HCT116 (cell line): ENCODE data around the gene ITGAE. TPM values are rescaled to one million over a fixed set of nuclear protein-coding genes. Genes with fewer than 3 reads are reported as not detected.

Experiments used
- ATAC-seq: fragments of 200-7000 bp; cut with Tn5 transposase; 2 replicates; pipeline ENCODE4 v1.9.1; 2020; ENCODE audit warnings: mild to moderate bottlenecking, moderate library complexity
- BruUV-seq: library from RNA; stranded (reverse); fragments of 400-500 nt; replicated peaks from 2 replicates; lab custom pipeline; 2021; lab: Mats Ljungman, UMichigan
- CTCF ChIA-PET: fragments of 300-600 bp; sonication (Branson Sonifier 250); formaldehyde crosslinking; loops from one replicate; lab custom pipeline; 2021; ENCODE audit warnings: antibody characterized with exemption; lab: Charles Lee
- POLR2A ChIA-PET: fragments of 300-600, 350-600 bp; sonication (Branson Sonifier 250); formaldehyde crosslinking; loops from one replicate; lab custom pipeline; 2021; ENCODE audit warnings: antibody characterized with exemption; lab: Charles Lee
- RAD21 ChIA-PET, 2 experiments: fragments of 300-600 bp; sonication (Branson Sonifier 250); formaldehyde crosslinking; loops; one replicate each; lab custom pipeline; 2023; ENCODE audit warnings: low total read pairs in 2 of 2; ENCODE audit not compliant: uncharacterized antibody in 2 of 2, unreplicated experiment in 2 of 2, low non-redundant PET in 1 of 2; lab: Charles Lee
- DNase-seq: peaks from one replicate; pipeline ENCODE4 v3.0.0-alpha.2; 2010; ENCODE audit warnings: low read depth, low spot score
- H2AFZ ChIP-seq: fragments of 200-600 bp; shearing (Covaris generic), sonication (generic); 2 replicates; pipeline ENCODE4 v1.6.1; 2017; ENCODE audit warnings: low read depth, mixed run types, mixed read lengths, antibody characterized with exemption, low read length; ENCODE audit not compliant: poor library complexity, severe bottlenecking
- H3K27ac ChIP-seq: 2 replicates; pipeline ENCODE4 v1.5.1; 2012; ENCODE audit warnings: low read depth, low read length
- H3K27me3 ChIP-seq: fragments of 200-600 bp; sonication (generic); 2 replicates; pipeline ENCODE4 v1.6.1; 2016; ENCODE audit warnings: mixed run types, low read length, mixed read lengths; ENCODE audit not compliant: insufficient read depth
- H3K36me3 ChIP-seq, 2 experiments: fragments of 200-500 bp in 1 of 2; fragments of 200-600 bp in 1 of 2; sonication (Bioruptor generic) in 1 of 2; sonication (generic) in 1 of 2; 2 replicates each; pipeline versions ENCODE4 v1.5.1 to v1.6.1; 2014 to 2016; ENCODE audit warnings: low read length in 2 of 2, inconsistent platforms in 1 of 2, mixed read lengths in 1 of 2, mixed run types in 1 of 2; ENCODE audit not compliant: insufficient read depth in 2 of 2, control insufficient read depth in 1 of 2
- H3K4me1 ChIP-seq, 2 experiments: fragments of 200-600 bp in 1 of 2; sonication (generic) in 1 of 2; 2 replicates each; pipeline versions ENCODE4 v1.5.1 to v1.6.1; 2012 to 2017; ENCODE audit warnings: low read length in 2 of 2, inconsistent platforms in 1 of 2, mild to moderate bottlenecking in 1 of 2, mixed read lengths in 1 of 2, mixed run types in 1 of 2, moderate library complexity in 1 of 2; ENCODE audit not compliant: insufficient read depth in 2 of 2, control insufficient read depth in 1 of 2
- H3K4me2 ChIP-seq: fragments of 200-600 bp; sonication (generic); 2 replicates; pipeline ENCODE4 v1.6.1; 2017; ENCODE audit warnings: mixed run types, low read length, mixed read lengths
- H3K4me3 ChIP-seq, 2 experiments: fragments of 200-600 bp in 1 of 2; sonication (generic) in 1 of 2; replicated peaks in 1 of 2; 2 replicates each; pipeline ENCODE4 v1.5.1; 2011 to 2016; ENCODE audit warnings: low read length in 2 of 2, control low read depth in 1 of 2, low read depth in 1 of 2, mild to moderate bottlenecking in 1 of 2, mixed read lengths in 1 of 2, mixed run types in 1 of 2
- H3K79me2 ChIP-seq: fragments of 200-600 bp; sonication (generic); 2 replicates; pipeline ENCODE4 v1.6.1; 2017; ENCODE audit warnings: mild to moderate bottlenecking, mixed run types, low read length, moderate library complexity, mixed read lengths; ENCODE audit not compliant: insufficient read depth
- H3K9ac ChIP-seq: fragments of 200-600 bp; sonication (generic); 2 replicates; pipeline ENCODE4 v1.6.1; 2016; ENCODE audit warnings: low read length, mixed read lengths
- H3K9me2 ChIP-seq: fragments of 200-600 bp; sonication (generic), shearing (Covaris generic); 2 replicates; pipeline ENCODE4 v1.6.1; 2017; ENCODE audit warnings: mixed run types, mild to moderate bottlenecking, moderate library complexity; ENCODE audit not compliant: insufficient read depth
- H3K9me3 ChIP-seq, 2 experiments: fragments of 200-500 bp in 1 of 2; fragments of 200-600 bp in 1 of 2; sonication (Bioruptor generic) in 1 of 2; sonication (generic) in 1 of 2; 2 replicates each; pipeline ENCODE4 v1.6.1; 2014 to 2017; ENCODE audit warnings: low read length in 2 of 2, mixed read lengths in 2 of 2, inconsistent platforms in 1 of 2, low read depth in 1 of 2, mild to moderate bottlenecking in 1 of 2, mixed run types in 1 of 2, moderate library complexity in 1 of 2; ENCODE audit not compliant: control insufficient read depth in 1 of 2, insufficient read depth in 1 of 2
- H4K20me1 ChIP-seq: fragments of 200-600 bp; sonication (generic), shearing (Covaris generic); 2 replicates; pipeline ENCODE4 v1.6.1; 2017; ENCODE audit warnings: mixed run types, mild to moderate bottlenecking, moderate library complexity; ENCODE audit not compliant: insufficient read depth
- EGR1 ChIP-seq: IDR thresholded peaks from 2 replicates; pipeline ENCODE4 v1.6.1; 2012; ENCODE audit warnings: low read depth
- REST ChIP-seq: IDR thresholded peaks from 2 replicates; pipeline ENCODE4 v1.6.1; 2012; ENCODE audit warnings: low read depth
- SIN3A ChIP-seq: IDR thresholded peaks from 2 replicates; pipeline ENCODE4 v1.6.1; 2012; ENCODE audit warnings: low read depth
- ZFX ChIP-seq: fragments of 450-650 bp; IDR thresholded peaks from 2 replicates; pipeline ENCODE4 v1.6.1; 2017
- intact Hi-C: fragments of 100-400 bp; cut with micrococcal nuclease; formaldehyde crosslinking; loops from 2 replicates; pipeline ENCODE4 v1.10.0; 2022
- total RNA-seq: library from RNA; stranded (reverse); gene quantifications from one replicate; pipeline ENCODE4 v1.2.1, GENCODE V29; 2021; ENCODE audit not compliant: unreplicated experiment

ITGAE gene
- total RNA-seq, 1 experiment from 2014 or later = 19.9 TPM

- TF ChIP-seq REST (no peak), EGR1 (no peak), ZFX (no peak)
Observed at GRCh38 chr17:3814361-3814760, 13.4 kb upstream of the ITGAE start (continued).

- BruUV-seq = no TSS peak
- DNase-seq = no peak
- Histone ChIP-seq H4K20me1 (no peaks in the 10 kb centered on the region), H3K4me3 (no peak overlapping the region), H3K9me3 (no peaks in the 10 kb centered on the region), H3K27me3 (no peaks in the 10 kb centered on the region), H3K36me3 (peaks cover 28 to 44% of the 10 kb centered on the region in 2 experiments; a peak in 3 of 4 replicates), H3K4me1 (peaks cover 3 to 6% of the 10 kb centered on the region in 2 experiments; a peak in 2 of 4 replicates), H3K9ac (no peak overlapping the region), H2AFZ (no peak overlapping the region), H3K79me2 (no peaks in the 10 kb centered on the region), H3K27ac (no peak overlapping the region), H3K9me2 (no peaks in the 10 kb centered on the region), H3K4me2 (no peak overlapping the region)
- intact Hi-C loops = no loop called here
- TF ChIP-seq REST = no peak
- TF ChIP-seq SIN3A = no peak
- ChIA-PET CTCF (no interaction called here), POLR2A (no interaction called here), RAD21 (no interaction called here)
- no peak for ATAC-seq
Observed at GRCh38 chr17:3813171-3813570, 12.2 kb upstream of the ITGAE start.
